Measurements from ENCODE around the gene UVRAG.
A peak's percentile ranks its signal among the peaks of the same experiment; 100 is the strongest.

Gene UVRAG

GRCh38 chr11:75888416-75888815, 73.4 kb downstream of the UVRAG start:
- no peak for DNase-seq

GRCh38 chr11:75891947-75892739, 77.1 kb downstream of the UVRAG start:
- DNase-seq = no peak

GRCh38 chr11:75893251-75893650, 78.2 kb downstream of the UVRAG start:
- no peak for DNase-seq

- no peak for DNase-seq
Observed at GRCh38 chr11:75894036-75894585, 79.1 kb downstream of the UVRAG start.

GRCh38 chr11:75896843-75897419, 81.9 kb downstream of the UVRAG start:
- DNase-seq = peak; percentile 81

GRCh38 chr11:75898871-75899270, 83.9 kb downstream of the UVRAG start:
- DNase-seq = no peak

- no peak for DNase-seq
Observed at GRCh38 chr11:75899806-75900205, 84.8 kb downstream of the UVRAG start.

- DNase-seq = no peak
Observed at GRCh38 chr11:75900848-75901247, 85.8 kb downstream of the UVRAG start.

- DNase-seq = no peak
Observed at GRCh38 chr11:75902631-75903030, 87.6 kb downstream of the UVRAG start.

- DNase-seq = no peak
Observed at GRCh38 chr11:75903276-75903675, 88.3 kb downstream of the UVRAG start.

GRCh38 chr11:75905434-75905833, 90.4 kb downstream of the UVRAG start:
- DNase-seq = no peak

GRCh38 chr11:75907906-75908527, 93.0 kb downstream of the UVRAG start:
- no peak for DNase-seq

- no peak for DNase-seq
Observed at GRCh38 chr11:75910426-75911145, 95.6 kb downstream of the UVRAG start.

- DNase-seq = no peak
Observed at GRCh38 chr11:75911459-75911858, 96.4 kb downstream of the UVRAG start.

- DNase-seq = no peak
Observed at GRCh38 chr11:75913984-75914383, 99.0 kb downstream of the UVRAG start.

- no peak for DNase-seq
Observed at GRCh38 chr11:75916882-75917281, 101.9 kb downstream of the UVRAG start.

- no peak for DNase-seq
Observed at GRCh38 chr11:75918331-75918730, 103.3 kb downstream of the UVRAG start.

- no peak for DNase-seq
Observed at GRCh38 chr11:75919525-75919924, 104.5 kb downstream of the UVRAG start.

- no peak for DNase-seq
Observed at GRCh38 chr11:75920848-75921247, 105.8 kb downstream of the UVRAG start.

GRCh38 chr11:75921808-75922207, 106.8 kb downstream of the UVRAG start:
- no peak for DNase-seq

GRCh38 chr11:75924966-75925784, 110.2 kb downstream of the UVRAG start:
- DNase-seq = no peak

GRCh38 chr11:75925785-75926164, 110.8 kb downstream of the UVRAG start:
- no peak for DNase-seq

Data from NCI-H510A treated with DMSO at 0.1 percent for 48 hours (cell line).